H1 (cell line): ENCODE measurements around the gene HSPA1B. TPM values are rescaled to one million over a fixed set of nuclear protein-coding genes. Genes with fewer than 3 reads are reported as not detected.

Source experiments
- CTCF ChIA-PET: fragments of 300-600 bp; sonication (Branson Sonifier 250); formaldehyde crosslinking; loops from one replicate; lab custom pipeline; 2021; ENCODE audit not compliant: partially characterized antibody; lab: Charles Lee
- POLR2A ChIA-PET: fragments of 300-600 bp; sonication (Branson Sonifier 250); formaldehyde crosslinking; loops from one replicate; lab custom pipeline; 2021; ENCODE audit warnings: inconsistent platforms; ENCODE audit not compliant: partially characterized antibody; lab: Charles Lee
- DNase-seq, 2 experiments: peaks; one replicate each; pipeline versions ENCODE4 v3.0.0 to v3.0.0-alpha.2; 2010 to 2022; ENCODE audit warnings: low spot score in 2 of 2, low read depth in 1 of 2, mixed read lengths in 1 of 2
- FAIRE-seq: peaks from 2 replicates; lab custom pipeline; 2011; peaks lifted over from hg19 to GRCh38; lab: Jason Lieb, UNC
- H2AFZ ChIP-seq: 2 replicates; pipeline ENCODE4 v1.8.1; 2012; ENCODE audit warnings: low read length, inconsistent platforms
- H2AK5ac ChIP-seq: 2 replicates; pipeline ENCODE4 v1.6.1; 2013; ENCODE audit warnings: low read depth, low read length
- H2BK120ac ChIP-seq: replicated peaks from 2 replicates; pipeline ENCODE3; 2013; ENCODE audit warnings: low read depth, low read length, inconsistent platforms
- H2BK12ac ChIP-seq: 2 replicates; pipeline ENCODE4 v1.6.1; 2013; ENCODE audit warnings: low read depth, low read length
- H2BK15ac ChIP-seq: 2 replicates; pipeline ENCODE4 v1.6.1; 2013; ENCODE audit warnings: low read length
- H2BK20ac ChIP-seq: 2 replicates; pipeline ENCODE4 v1.6.1; 2013; ENCODE audit warnings: low read length
- H2BK5ac ChIP-seq: 2 replicates; pipeline ENCODE4 v1.6.1; 2013; ENCODE audit warnings: low read depth, low read length
- H3K14ac ChIP-seq: 2 replicates; pipeline ENCODE4 v1.6.1; 2013; ENCODE audit warnings: inconsistent platforms; ENCODE audit not compliant: insufficient read length
- H3K18ac ChIP-seq: 2 replicates; pipeline ENCODE4 v1.6.1; 2013; ENCODE audit warnings: low read length; ENCODE audit errors: extremely low read depth
- H3K23ac ChIP-seq: 2 replicates; pipeline ENCODE4 v1.6.1; 2013; ENCODE audit warnings: inconsistent platforms; ENCODE audit not compliant: insufficient read length
- H3K23me2 ChIP-seq: 2 replicates; pipeline ENCODE4 v1.6.1; 2013; ENCODE audit warnings: low read depth, low read length
- H3K27ac ChIP-seq: 2 replicates; pipeline ENCODE4 v1.6.1; 2011; ENCODE audit warnings: low read depth, low read length, inconsistent platforms
- H3K27me3 ChIP-seq, 4 experiments: replicated peaks in 1 of 4; 1 replicate in 1 of 4; 2 replicates in 3 of 4; pipeline versions ENCODE4 v1.6.1 to v1.8.1; 2011 to 2013; ENCODE audit warnings: low read length in 3 of 4, mild to moderate bottlenecking in 3 of 4, inconsistent platforms in 2 of 4, mixed read lengths in 2 of 4, moderate library complexity in 1 of 4; ENCODE audit not compliant: control insufficient read depth in 3 of 4, insufficient read depth in 3 of 4; ENCODE audit errors: extremely low read depth in 1 of 4
- H3K36me3 ChIP-seq, 4 experiments: 2 replicates each; pipeline versions ENCODE4 v1.6.1 to v1.8.1; 2011 to 2013; ENCODE audit warnings: mild to moderate bottlenecking in 4 of 4, low read length in 3 of 4, moderate library complexity in 2 of 4, control low read depth in 1 of 4, inconsistent platforms in 1 of 4; ENCODE audit not compliant: insufficient read depth in 4 of 4, control insufficient read depth in 2 of 4
- H3K4ac ChIP-seq: replicated peaks from 2 replicates; pipeline ENCODE3; 2013; ENCODE audit warnings: low read length, low read depth, mixed read lengths, inconsistent platforms; ENCODE audit not compliant: insufficient read length
- H3K4me1 ChIP-seq, 4 experiments: replicated peaks in 1 of 4; 1 replicate in 1 of 4; 2 replicates in 3 of 4; pipeline versions ENCODE4 v1.6.1 to v1.8.1; 2011 to 2013; ENCODE audit warnings: low read length in 3 of 4, inconsistent platforms in 2 of 4, mixed read lengths in 1 of 4; ENCODE audit not compliant: insufficient read depth in 4 of 4, control insufficient read depth in 3 of 4
- H3K4me2 ChIP-seq, 2 experiments: 2 replicates each; pipeline versions ENCODE4 v1.6.1 to v1.8.1; 2011 to 2013; ENCODE audit warnings: low read depth in 2 of 2, low read length in 2 of 2, control low read depth in 1 of 2, inconsistent platforms in 1 of 2, mild to moderate bottlenecking in 1 of 2; ENCODE audit not compliant: insufficient read depth in 1 of 2
- H3K4me3 ChIP-seq, 4 experiments: fragments of 200-600, 300-600 bp in 1 of 4; sonication (generic), shearing (Covaris generic), sonication (Bioruptor Twin) in 1 of 4; 2 replicates each; pipeline versions ENCODE4 v1.5.1 to v1.8.1; 2011 to 2016; ENCODE audit warnings: low read length in 4 of 4, low read depth in 3 of 4, control low read depth in 2 of 4, inconsistent platforms in 2 of 4, mild to moderate bottlenecking in 2 of 4, mixed read lengths in 1 of 4, moderate library complexity in 1 of 4; ENCODE audit not compliant: insufficient read depth in 2 of 4; ENCODE audit errors: extremely low read depth in 1 of 4
- H3K56ac ChIP-seq: replicated peaks from 2 replicates; pipeline ENCODE3; 2013; ENCODE audit warnings: low read depth, mild to moderate bottlenecking, mixed read lengths, low read length, inconsistent platforms; ENCODE audit not compliant: insufficient read length
- H3K79me1 ChIP-seq: 2 replicates; pipeline ENCODE4 v1.6.1; 2013; ENCODE audit warnings: low read depth, low read length, control low read depth
- H3K79me2 ChIP-seq, 2 experiments: 2 replicates each; pipeline versions ENCODE4 v1.6.1 to v1.8.1; 2012 to 2013; ENCODE audit warnings: low read length in 2 of 2, mild to moderate bottlenecking in 2 of 2, inconsistent platforms in 1 of 2; ENCODE audit not compliant: insufficient read depth in 2 of 2, control insufficient read depth in 1 of 2
- H3K9ac ChIP-seq, 4 experiments: replicated peaks in 1 of 4; 1 replicate in 1 of 4; 2 replicates in 3 of 4; pipeline versions ENCODE4 v1.6.1 to v1.8.1; 2011 to 2013; ENCODE audit warnings: low read depth in 3 of 4, low read length in 3 of 4, control low read depth in 2 of 4, mild to moderate bottlenecking in 2 of 4, moderate library complexity in 2 of 4, inconsistent platforms in 1 of 4; ENCODE audit errors: extremely low read depth in 1 of 4
- H3K9me3 ChIP-seq, 2 experiments: 2 replicates each; pipeline versions ENCODE4 v1.6.1 to v1.8.1; 2012 to 2013; ENCODE audit warnings: mild to moderate bottlenecking in 2 of 2, moderate library complexity in 2 of 2, control low read depth in 1 of 2, inconsistent platforms in 1 of 2, low read depth in 1 of 2, low read length in 1 of 2, mixed read lengths in 1 of 2; ENCODE audit not compliant: insufficient read depth in 2 of 2
- H4K20me1 ChIP-seq, 2 experiments: replicated peaks in 1 of 2; 2 replicates each; pipeline versions ENCODE3 to v1.8.1; 2011 to 2013; ENCODE audit warnings: inconsistent platforms in 2 of 2, low read length in 2 of 2, mild to moderate bottlenecking in 1 of 2; ENCODE audit not compliant: insufficient read depth in 2 of 2, control insufficient read depth in 1 of 2
- H4K5ac ChIP-seq: 2 replicates; pipeline ENCODE4 v1.6.1; 2013; ENCODE audit warnings: low read length, low read depth, mixed read lengths, inconsistent platforms; ENCODE audit not compliant: insufficient read length
- H4K8ac ChIP-seq: 2 replicates; pipeline ENCODE4 v1.8.0; 2013; ENCODE audit warnings: mild to moderate bottlenecking, moderate library complexity, low read length, inconsistent platforms; ENCODE audit not compliant: insufficient read depth; ENCODE audit errors: extremely low read depth
- H4K91ac ChIP-seq: replicated peaks from 2 replicates; pipeline ENCODE3; 2013; ENCODE audit warnings: low read length, mixed read lengths, inconsistent platforms; ENCODE audit not compliant: insufficient read length
- CBX5 ChIP-seq: fragments of 300-800, 300-1000 bp; sonication (generic); IDR thresholded peaks from 2 replicates; pipeline ENCODE4 v1.7.1; 2016; ENCODE audit warnings: antibody characterized with exemption, low read length, low read depth
- CHD2 ChIP-seq: IDR thresholded peaks from 2 replicates; pipeline ENCODE4 v1.6.1; 2012; ENCODE audit warnings: low read length, improper control_type of control experiment
- CTBP2 ChIP-seq: IDR thresholded peaks from 2 replicates; pipeline ENCODE4 v1.7.0; 2011; ENCODE audit warnings: borderline replicate concordance, mild to moderate bottlenecking, moderate library complexity, mixed read lengths, low read length; ENCODE audit not compliant: insufficient read depth, insufficient read length
- GABPA ChIP-seq: IDR thresholded peaks from 2 replicates; pipeline ENCODE4 v1.6.1; 2011; ENCODE audit warnings: mild to moderate bottlenecking, low read length, moderate library complexity, borderline replicate concordance; ENCODE audit not compliant: insufficient read depth
- GTF2F1 ChIP-seq: IDR thresholded peaks from 2 replicates; pipeline ENCODE4 v1.6.1; 2012; ENCODE audit warnings: low read depth, low read length, improper control_type of control experiment, borderline replicate concordance
- JUND ChIP-seq: IDR thresholded peaks from 2 replicates; pipeline ENCODE4 v1.6.1; 2011; ENCODE audit warnings: mild to moderate bottlenecking, improper control_type of control experiment, low read length
- KDM1A ChIP-seq: fragments of 200-600, 300-600 bp; sonication (generic); IDR thresholded peaks from 2 replicates; pipeline ENCODE4 v1.7.1; 2016; ENCODE audit warnings: mild to moderate bottlenecking, low read length, borderline replicate concordance
- KDM5A ChIP-seq: fragments of 200-600 bp; IDR thresholded peaks from 2 replicates; pipeline ENCODE4 v1.7.1; 2012; ENCODE audit warnings: mild to moderate bottlenecking, low read length, inconsistent platforms, mixed read lengths
- NRF1 ChIP-seq: IDR thresholded peaks from 2 replicates; pipeline ENCODE4 v1.6.1; 2011; ENCODE audit warnings: mild to moderate bottlenecking, low read depth, low read length, improper control_type of control experiment
- POU5F1 ChIP-seq: IDR thresholded peaks from 2 replicates; pipeline ENCODE4 v1.6.1; 2011; ENCODE audit warnings: low read depth, mild to moderate bottlenecking, low read length, moderate library complexity
- SUZ12 ChIP-seq: fragments of 200-600 bp; sonication (generic); IDR thresholded peaks from 2 replicates; pipeline ENCODE4 v1.6.1; 2012; ENCODE audit warnings: mild to moderate bottlenecking, inconsistent platforms, low read length, moderate library complexity, mixed read lengths
- ZNF274 ChIP-seq: IDR thresholded peaks from 2 replicates; pipeline ENCODE4 v1.7.0; 2012; ENCODE audit warnings: low read length, borderline replicate concordance; ENCODE audit errors: extremely low read depth
- WGBS, 2 experiments: shearing (Covaris generic) in 1 of 2; methylation state at CpG; one replicate each; pipeline versions ENCODE4 v1.1.6 to v1.1.7; 2013 to 2015; ENCODE audit warnings: low lambda C conversion rate in 2 of 2, mixed read lengths in 2 of 2, inconsistent platforms in 1 of 2, low coverage in 1 of 2, missing lambda C conversion rate in 1 of 2; ENCODE audit not compliant: insufficient replicate concordance in 2 of 2, insufficient coverage in 1 of 2, insufficient read length in 1 of 2; ENCODE audit errors: extremely low coverage in 1 of 2, missing lambda C conversion rate in 1 of 2; 5-methylcytosine and 5-hydroxymethylcytosine counted together
- polyA plus RNA-seq, 7 experiments: library from polyadenylated mRNA; depleted of rRNA in 3 of 7; stranded (reverse) in 5 of 7; unstranded in 2 of 7; fragments of >200 nt in 5 of 7; fragments of 200-250 nt in 2 of 7; gene quantifications; 1 replicate in 5 of 7; 2 replicates in 1 of 7; 4 replicates in 1 of 7; pipeline versions ENCODE4 v1.2.1 to v1.2.3, GENCODE V29; 2011 to 2013; ENCODE audit warnings: missing spikeins in 2 of 7, mixed read lengths in 2 of 7
- total RNA-seq: library from RNA; stranded (reverse); fragmentation: NEBNext Ultra II Directional; extraction: Animal tissue kit (Norgen Biotek cat#: 25700); gene quantifications from 2 replicates; pipeline ENCODE4 v1.2.1, GENCODE V29; 2021

Gene HSPA1B
- total and polyA plus RNA-seq, 2 of the 8 experiments (the other 6 are each of a cell fraction or from before 2014, with no cell fraction given), result 36.6 to 76.6 TPM

DNA sequence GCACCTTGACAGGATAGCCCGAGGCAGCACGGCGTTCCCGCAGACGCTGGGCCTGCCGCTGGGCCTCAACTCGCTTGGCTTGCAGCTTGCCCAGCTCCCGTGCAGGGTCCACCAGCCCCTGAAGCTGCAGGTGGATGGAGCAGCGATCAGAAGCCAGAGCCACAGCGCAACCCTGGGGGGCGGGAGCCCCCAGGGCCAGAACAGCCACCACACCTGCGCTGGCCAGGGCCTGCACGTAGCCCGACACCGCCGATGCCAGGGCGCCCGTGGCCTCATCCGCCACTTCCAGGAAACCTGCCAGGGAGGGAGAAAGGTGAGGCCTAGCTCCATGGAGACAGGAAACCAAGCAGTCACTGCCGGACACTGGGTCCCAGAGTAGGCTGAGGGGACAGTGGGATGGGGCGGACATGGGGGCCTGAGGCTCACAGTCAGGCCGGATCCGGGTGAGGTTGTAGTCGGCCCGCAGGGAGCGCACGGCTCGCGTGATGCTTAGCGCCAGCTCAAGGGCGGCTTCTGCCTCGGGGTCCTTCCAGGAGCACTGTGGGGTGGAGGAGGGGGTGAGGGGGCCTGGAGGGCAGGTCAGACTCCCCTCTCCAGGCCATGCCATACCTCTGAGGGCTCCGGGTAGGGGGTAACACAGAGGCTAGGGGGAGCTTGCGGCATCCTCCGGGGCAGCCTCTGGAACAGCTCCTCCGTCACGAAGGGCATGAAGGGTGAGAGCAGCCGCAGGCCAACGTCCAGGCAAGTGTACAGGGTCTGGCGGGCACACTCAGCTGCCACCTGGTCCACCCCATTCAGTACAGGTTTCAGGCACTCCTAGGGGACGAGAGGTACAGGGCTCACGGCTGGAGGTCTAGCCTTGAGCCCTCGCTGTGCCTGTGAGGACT, 48.3 kb upstream of the HSPA1B start:
- no peak overlapping the region for H3K4me3 ChIP-seq
- H3K79me1 ChIP-seq, result no peaks in the 10 kb centered on the region
- H3K4me2 ChIP-seq, result no peak overlapping the region
- no peak overlapping the region for H2BK120ac ChIP-seq
- DNase-seq, result no peak
- H3K56ac ChIP-seq, result no peak overlapping the region
- ChIA-PET POLR2A (interaction anchor here (0.6 to 10.7 kb wide), 9 partner anchors 8 to 114 kb away, joined by 3 to 85 read pairs (median 3); partner anchors contain the start of genes GPANK1 and HSPA1B), CTCF (interaction anchor here (0.5 to 15.6 kb wide), 12 partner anchors 5 to 112 kb away, joined by 3 to 228 read pairs (median 4); partner anchors contain the start of genes LSM2, VARS1 and VWA7)
- no peak overlapping the region for H3K9ac ChIP-seq
- 0 out of 2 replicates have a peak, but pooled peaks cover 1% of the 10 kb centered on the region for H3K23me2 ChIP-seq
- no peak overlapping the region for H3K23ac ChIP-seq
- H4K8ac ChIP-seq, result no peak overlapping the region
- peaks cover 19 to 58% (median 44%) of the 10 kb centered on the region in 4 experiments for H3K36me3 ChIP-seq
- no peak for FAIRE-seq
- H3K79me2 ChIP-seq, result no peaks in the 10 kb centered on the region
- no peak overlapping the region for H2BK15ac ChIP-seq
- H3K14ac ChIP-seq, result no peak overlapping the region
- no peak overlapping the region for H4K91ac ChIP-seq
- H3K27ac ChIP-seq, result no peak overlapping the region
- no peak overlapping the region for H2BK20ac ChIP-seq
- peaks cover 0 to 7% (median 3%) of the 10 kb centered on the region in 4 experiments; a peak in 3 of 7 replicates for H3K4me1 ChIP-seq
- 92% methylated on average over 35 of the region's 43 CpGs; no CpG with 5 or more reads in 1 of the 2 experiments for WGBS, 2 experiments
- H3K18ac ChIP-seq, result no peak overlapping the region
- H3K4ac ChIP-seq, result no peak overlapping the region
- no peak overlapping the region for H2BK5ac ChIP-seq
- no peak overlapping the region for H2AK5ac ChIP-seq
- H4K5ac ChIP-seq, result no peak overlapping the region
- peaks cover 0 to 1% of the 10 kb centered on the region in 2 experiments for H4K20me1 ChIP-seq
- no peaks in the 10 kb centered on the region for H3K9me3 ChIP-seq
- no peak overlapping the region for H2BK12ac ChIP-seq
- no peaks in the 10 kb centered on the region; a peak in 1 of 7 replicates for H3K27me3 ChIP-seq
- no peak overlapping the region for H2AFZ ChIP-seq
- TF ChIP-seq CBX5, result no peak
- no peak for TF ChIP-seq CHD2
- no peak for TF ChIP-seq SUZ12
- no peak for TF ChIP-seq POU5F1
- no peak for TF ChIP-seq CTBP2
- no peak for TF ChIP-seq KDM5A
- TF ChIP-seq JUND, result no peak
- no peak for TF ChIP-seq KDM1A
- TF ChIP-seq GABPA, result no peak
- no peak for TF ChIP-seq GTF2F1
- no peak for TF ChIP-seq ZNF274
- no peak for TF ChIP-seq NRF1
